ENCODE results near the gene BIRC5.

The BIRC5 gene

GRCh38 chr17:78271419-78272170 lies 57.5 kb downstream of the BIRC5 start:
- no peak for DNase-seq

- DNase-seq: no peak
These were observed 58.3 kb downstream of the BIRC5 start for GRCh38 chr17:78272181-78272913.

GRCh38 chr17:78272914-78273258 lies 58.8 kb downstream of the BIRC5 start:
- no peak for DNase-seq

GRCh38 chr17:78273813-78274212 lies 59.8 kb downstream of the BIRC5 start:
- no peak for DNase-seq
